GM19463 (cell line): ENCODE results near the gene ACP4.

Source experiments
- ATAC-seq: cut with Tn5 transposase; IDR thresholded peaks from one replicate; pipeline ENCODE4 v1.9.1; 2021; ENCODE audit warnings: mild to moderate bottlenecking, moderate library complexity; ENCODE audit not compliant: unreplicated experiment

The ACP4 gene

DNA sequence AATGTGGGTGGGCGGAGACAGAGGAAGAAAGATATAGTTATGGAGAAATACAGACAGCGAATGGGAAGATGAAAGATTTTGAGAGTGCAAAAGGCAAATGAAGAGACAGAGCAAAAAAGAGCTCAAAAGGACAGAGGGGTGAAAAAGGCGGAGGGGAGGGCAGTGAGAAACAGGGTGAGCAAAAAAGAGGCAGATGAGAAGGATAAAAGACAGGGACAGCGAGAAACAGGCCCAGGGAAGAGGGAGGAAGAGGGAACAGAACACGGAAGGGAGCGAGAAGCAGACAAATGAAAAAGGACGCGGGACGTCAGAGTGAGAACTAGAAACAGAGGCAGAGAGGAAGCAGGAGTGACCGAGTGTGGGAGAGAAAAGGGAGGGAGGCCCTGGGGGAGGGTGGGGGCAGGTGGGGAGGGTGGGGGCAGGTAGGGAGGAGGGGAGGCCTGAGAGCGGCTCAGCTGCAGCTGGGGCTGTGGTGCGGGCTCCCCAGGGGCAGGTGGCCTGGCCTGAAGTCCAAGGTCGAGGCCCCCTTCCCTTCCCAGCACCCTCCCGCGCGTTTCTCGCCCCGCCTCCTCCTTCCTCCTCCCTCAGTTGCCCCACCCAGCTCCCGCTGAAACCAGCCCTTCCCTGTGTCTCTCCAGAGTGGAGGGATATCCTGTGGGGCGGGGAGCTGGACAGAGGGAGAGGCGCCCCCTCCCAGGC is 30.5 kb downstream of the ACP4 start:
- no peak for ATAC-seq

DNA sequence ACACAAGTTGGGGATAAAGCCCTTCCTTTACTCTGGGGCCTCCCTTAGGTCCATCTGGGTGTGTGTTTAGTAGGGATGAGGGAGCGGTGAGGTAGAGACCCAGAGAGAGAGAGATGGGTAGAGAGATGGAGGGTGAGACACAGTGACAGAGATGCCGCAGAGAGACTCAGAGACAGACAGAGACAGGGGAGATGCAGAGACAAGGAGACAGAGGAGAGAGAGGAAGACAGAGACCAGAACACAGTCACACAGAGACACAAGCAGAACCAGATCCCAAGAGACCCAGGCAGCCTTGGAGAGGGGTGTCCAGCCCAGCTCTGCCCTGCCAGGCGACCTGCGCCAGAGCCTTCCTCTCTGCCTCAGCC is 31.0 kb downstream of the ACP4 start:
- ATAC-seq: no peak

DNA sequence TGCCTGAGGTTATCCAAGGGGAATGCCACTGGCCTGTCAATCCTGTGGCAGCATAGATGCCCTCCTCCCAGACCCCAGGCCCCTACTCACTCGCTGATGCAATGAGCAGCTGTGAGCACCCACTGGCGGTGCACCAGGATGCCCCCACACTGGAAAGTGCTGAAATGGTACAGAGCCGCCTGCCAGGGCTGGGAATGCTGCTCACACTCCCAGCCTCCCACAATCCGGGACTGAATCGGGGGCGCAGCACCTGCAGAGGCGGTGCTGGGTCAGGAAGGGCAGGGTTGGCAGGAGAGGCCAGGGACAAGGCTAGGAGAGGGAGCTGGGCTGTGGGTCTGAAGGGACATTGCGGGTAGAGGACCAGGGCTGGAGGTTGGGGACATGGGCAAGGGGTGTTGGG is 31.4 kb downstream of the ACP4 start:
- no peak for ATAC-seq

GRCh38 chr19:50822661-50823208 is 32.5 kb downstream of the ACP4 start:
- ATAC-seq: no peak

DNA sequence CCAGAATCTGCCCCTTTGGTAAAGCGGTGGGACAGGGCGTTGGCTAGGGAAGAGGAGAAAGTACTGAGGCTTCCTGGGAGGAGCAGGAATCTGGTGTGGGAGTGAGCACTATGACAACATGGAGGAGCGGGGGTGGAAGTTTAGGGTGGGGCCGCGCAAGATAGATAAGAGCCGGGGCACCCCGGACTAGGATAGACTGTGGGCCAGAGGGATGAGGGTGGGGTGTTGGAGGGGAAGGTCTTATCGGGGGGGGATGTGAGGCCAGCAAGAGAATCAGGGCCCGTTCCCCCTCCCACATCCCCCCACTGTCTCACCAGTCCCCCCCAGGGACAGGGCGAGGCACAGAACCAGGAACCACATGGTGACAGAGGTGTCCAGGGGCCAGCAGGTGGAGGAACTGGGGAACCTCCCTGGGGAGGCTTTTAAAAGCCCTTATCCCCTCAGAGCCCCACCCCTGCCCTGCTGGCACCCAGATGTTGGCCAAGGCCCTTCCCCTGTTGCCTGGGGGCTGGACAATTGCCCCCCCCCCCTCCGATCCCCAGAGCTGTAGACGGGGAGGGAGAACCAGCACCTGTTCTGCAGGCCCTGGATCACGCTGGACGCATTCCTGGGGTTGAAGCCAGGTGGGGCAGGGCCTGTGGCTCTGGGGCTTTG is 33.3 kb downstream of the ACP4 start, which contains the start of gene KLK1:
Gene KLK1 (minus strand): TSS at position 399 of the 654 bp plus-strand sequence. CDS start 39 bp downstream, at position 360.
- ATAC-seq: no peak

- no peak for ATAC-seq
Observed at GRCh38 chr19:50826492-50827240, 36.5 kb downstream of the ACP4 start.

GRCh38 chr19:50827476-50827875 is 37.3 kb downstream of the ACP4 start:
- no peak for ATAC-seq

GRCh38 chr19:50829801-50830200 is 39.6 kb downstream of the ACP4 start:
- no peak for ATAC-seq

- no peak for ATAC-seq
Observed at GRCh38 chr19:50830266-50831025, 40.2 kb downstream of the ACP4 start.

DNA sequence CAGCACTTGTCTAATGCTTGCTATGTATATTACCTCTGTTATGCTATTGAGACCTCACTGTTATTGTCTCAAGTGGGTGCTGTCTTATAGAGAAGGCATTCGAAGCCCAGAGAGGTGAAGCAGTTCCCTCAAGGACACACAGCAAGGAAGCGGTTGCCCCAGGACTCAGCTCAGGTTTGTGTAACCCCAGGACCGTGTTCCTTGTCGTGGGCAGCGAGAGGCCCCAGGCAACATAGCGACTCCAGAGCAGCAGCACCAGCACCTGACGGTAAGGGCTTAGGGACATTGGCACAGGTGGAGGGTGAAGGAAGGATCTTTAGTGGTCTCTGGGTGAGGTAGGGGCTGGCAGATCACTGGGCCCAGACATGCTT is 40.8 kb downstream of the ACP4 start:
- ATAC-seq: no peak

DNA sequence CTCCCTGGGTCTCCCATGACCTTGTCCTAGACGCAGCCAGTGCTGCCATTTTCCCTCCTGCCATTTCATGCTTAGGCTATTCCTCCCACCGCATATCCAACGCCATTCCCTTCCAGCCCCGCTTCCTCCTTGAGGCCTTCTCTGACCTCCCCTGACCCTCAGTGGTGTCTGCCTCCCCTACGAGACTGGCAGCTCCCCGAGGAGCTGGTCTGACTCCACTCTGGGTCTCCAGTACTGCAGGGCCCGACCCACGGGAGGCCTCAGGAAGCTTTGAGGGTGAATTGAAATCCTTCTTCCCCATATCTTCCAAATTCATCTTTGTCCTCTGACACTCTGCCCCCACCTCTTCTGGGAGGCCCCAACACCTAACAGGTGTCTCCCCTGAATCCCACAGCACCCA is 42.5 kb downstream of the ACP4 start:
- ATAC-seq: no peak

DNA sequence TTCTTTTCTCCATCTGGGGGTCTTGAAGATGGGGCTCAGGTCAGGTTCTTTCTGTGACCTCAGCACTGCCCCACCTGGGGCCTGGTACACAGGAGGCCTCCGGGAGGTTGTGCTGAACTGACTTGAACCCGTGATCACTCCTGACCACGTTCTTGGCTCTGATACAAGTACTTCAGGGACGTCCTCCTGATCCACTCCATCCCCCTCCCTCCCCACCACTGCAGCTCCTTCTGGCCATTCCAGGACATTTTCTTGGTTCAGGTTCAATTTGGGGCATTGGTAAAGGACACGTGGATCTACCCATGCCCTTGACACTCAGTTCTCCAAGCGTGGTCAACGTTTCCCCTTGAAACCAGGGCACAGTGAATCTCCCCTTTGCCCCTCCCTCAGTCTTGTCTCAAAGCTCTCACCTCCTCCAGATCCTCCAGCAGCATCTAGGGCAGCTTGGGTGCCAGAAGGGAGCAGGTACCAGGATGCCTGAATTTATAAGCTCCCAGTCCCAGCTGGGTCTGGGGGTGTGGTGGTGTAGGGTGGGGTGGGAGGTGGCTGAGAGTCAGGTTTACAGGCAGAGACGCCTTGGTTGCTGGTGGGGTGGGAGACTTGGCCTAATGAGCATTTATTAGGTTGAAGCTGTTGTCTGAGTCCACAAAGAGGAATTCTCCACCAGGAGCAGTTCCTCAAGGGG is 43.0 kb downstream of the ACP4 start, which contains the start of gene KLK15:
Gene KLK15 (minus strand): TSS at position 458 of the 685 bp plus-strand sequence. CDS start 2,082 bp downstream, outside the sequence.
- ATAC-seq: no peak

GRCh38 chr19:50833802-50834167 is 43.6 kb downstream of the ACP4 start:
- no peak for ATAC-seq

- ATAC-seq: no peak
Observed at GRCh38 chr19:50835103-50835784, 45.0 kb downstream of the ACP4 start.

DNA sequence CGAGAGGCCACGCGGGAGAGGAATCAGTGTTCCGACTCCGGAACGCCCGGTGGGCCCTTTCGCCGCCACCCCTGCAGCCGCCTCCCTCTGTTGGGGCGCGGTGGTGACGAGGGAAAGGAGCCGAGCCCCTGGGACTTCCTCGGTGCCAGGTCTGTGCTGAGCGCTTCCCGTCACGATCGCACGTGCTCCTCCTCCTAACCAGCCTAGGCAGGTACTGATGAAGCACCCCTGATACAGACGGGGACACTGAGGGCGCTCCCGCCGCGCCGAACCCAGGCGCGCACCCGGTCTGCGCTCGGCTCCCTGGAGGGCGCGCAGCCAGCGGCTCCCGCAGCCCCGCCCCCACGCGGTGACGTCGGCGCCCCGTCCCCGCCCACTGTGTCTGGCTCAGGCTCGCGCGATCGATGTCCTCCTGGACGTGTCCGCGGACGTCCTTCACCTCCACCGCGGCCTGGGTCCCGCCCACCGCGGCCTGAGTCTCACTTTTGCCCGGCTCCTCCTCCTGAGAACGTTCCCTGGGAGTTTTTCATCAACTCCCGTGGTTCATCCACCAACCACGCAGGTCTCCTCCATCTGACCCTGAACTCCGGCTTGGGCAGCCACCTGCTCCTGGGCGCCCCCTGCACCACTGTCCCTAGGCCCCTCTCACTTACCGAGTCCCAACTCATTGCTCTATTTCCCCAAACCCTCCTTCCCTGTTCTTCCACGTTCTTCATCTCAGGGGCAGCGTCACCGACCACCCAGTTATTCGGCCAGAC is 45.7 kb downstream of the ACP4 start:
- peak; percentile 79 for ATAC-seq

- ATAC-seq: no peak
Observed at GRCh38 chr19:50836543-50837195, 46.5 kb downstream of the ACP4 start.

DNA sequence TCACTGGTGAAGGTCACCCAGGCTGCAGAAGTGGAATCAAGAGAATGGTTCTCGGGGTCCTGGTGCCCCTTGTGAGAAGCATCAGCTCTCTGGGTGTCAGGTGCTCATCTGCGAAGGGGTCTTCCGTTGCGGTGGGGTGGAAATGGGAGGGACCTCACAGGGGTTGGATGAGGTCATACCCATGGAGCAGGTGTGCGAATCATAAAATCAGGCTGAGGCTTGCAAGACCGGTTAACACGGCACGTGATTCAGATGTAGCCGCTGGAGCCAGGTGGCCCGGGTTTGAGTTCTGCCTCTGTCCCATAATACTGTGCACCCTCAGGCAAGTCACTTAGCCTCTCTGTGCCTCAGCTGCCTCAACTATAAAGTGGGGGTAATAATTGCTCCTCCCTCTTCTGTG is 47.1 kb downstream of the ACP4 start:
- no peak for ATAC-seq

GRCh38 chr19:50838239-50838638 is 48.0 kb downstream of the ACP4 start:
- ATAC-seq: no peak
